ENCODE results near the gene CX3CR1.

GRCh38 chr3:39296197-39297077 is 16.6 kb upstream of the CX3CR1 start:
- TF ChIP-seq CTCF (IDR thresholded peaks at IDR 0.05; ENCODE audit: low read length) (no peak), EZH2 (IDR thresholded peaks at IDR 0.05; ENCODE audit: borderline replicate concordance, low read length) (no peak)
